DND-41 (cell line): ENCODE results near the gene PAPSS2.
"Not testable (repeated sequence)": the region's sequence is repeated elsewhere in the genome, so short reads cannot be mapped to it uniquely, and the experiment has no call there.

Experiments
- EZH2 ChIP-seq: IDR thresholded peaks from 3 replicates; pipeline ENCODE4 v1.6.1; 2012; ENCODE audit warnings: borderline replicate concordance, low read depth, mild to moderate bottlenecking, moderate library complexity, low read length, inconsistent platforms; ENCODE audit not compliant: severe bottlenecking
- TF ChIP-seq, protein P1 (sequence below): IDR thresholded peaks from 2 replicates; pipeline ENCODE4 v1.5.1; 2012; ENCODE audit warnings: borderline replicate concordance, low read length, moderate library complexity, mild to moderate bottlenecking; ENCODE audit not compliant: poor library complexity, severe bottlenecking; ENCODE audit errors: extremely low read depth

- TF ChIP-seq, protein P1, sequence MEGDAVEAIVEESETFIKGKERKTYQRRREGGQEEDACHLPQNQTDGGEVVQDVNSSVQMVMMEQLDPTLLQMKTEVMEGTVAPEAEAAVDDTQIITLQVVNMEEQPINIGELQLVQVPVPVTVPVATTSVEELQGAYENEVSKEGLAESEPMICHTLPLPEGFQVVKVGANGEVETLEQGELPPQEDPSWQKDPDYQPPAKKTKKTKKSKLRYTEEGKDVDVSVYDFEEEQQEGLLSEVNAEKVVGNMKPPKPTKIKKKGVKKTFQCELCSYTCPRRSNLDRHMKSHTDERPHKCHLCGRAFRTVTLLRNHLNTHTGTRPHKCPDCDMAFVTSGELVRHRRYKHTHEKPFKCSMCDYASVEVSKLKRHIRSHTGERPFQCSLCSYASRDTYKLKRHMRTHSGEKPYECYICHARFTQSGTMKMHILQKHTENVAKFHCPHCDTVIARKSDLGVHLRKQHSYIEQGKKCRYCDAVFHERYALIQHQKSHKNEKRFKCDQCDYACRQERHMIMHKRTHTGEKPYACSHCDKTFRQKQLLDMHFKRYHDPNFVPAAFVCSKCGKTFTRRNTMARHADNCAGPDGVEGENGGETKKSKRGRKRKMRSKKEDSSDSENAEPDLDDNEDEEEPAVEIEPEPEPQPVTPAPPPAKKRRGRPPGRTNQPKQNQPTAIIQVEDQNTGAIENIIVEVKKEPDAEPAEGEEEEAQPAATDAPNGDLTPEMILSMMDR = not testable (repeated sequence)
- not testable (repeated sequence) for TF ChIP-seq EZH2
Observed at GRCh38 chr10:87738253-87738652, 78.6 kb downstream of the PAPSS2 start.
